T-helper 17 cell (primary cell): ENCODE data around the gene KNDC1. TPM values are rescaled to one million over a fixed set of nuclear protein-coding genes. Genes with fewer than 3 reads are reported as not detected.
A peak's percentile ranks its signal among the peaks of the same experiment; 100 is the strongest.
"Not testable (repeated sequence)": the region's sequence is repeated elsewhere in the genome, so short reads cannot be mapped to it uniquely, and the experiment has no call there.

ENCODE experiments used
- ATAC-seq: fragments of 150-1000 bp; cut with Tn5 transposase; 2 replicates; pipeline ENCODE4 v1.10.0; 2021; ENCODE audit warnings: mild to moderate bottlenecking, moderate library complexity
- DNase-seq, 3 donors: peaks; one replicate each; pipeline versions ENCODE4 v3.0.0 to v3.0.0-alpha.2; 2020 to 2021
- H3K9me3 ChIP-seq: one replicate; pipeline ENCODE4 v1.7.0; 2013; ENCODE audit warnings: low read length, mild to moderate bottlenecking; ENCODE audit not compliant: control insufficient read depth, poor library complexity, severe bottlenecking
- H3K27ac Mint-ChIP-seq: one replicate; pipeline ENCODE4 v1.8.0; 2022; ENCODE audit warnings: mild to moderate bottlenecking, moderate library complexity, mixed read lengths
- H3K27me3 Mint-ChIP-seq: one replicate; pipeline ENCODE4 v1.8.0; 2022; ENCODE audit warnings: mixed read lengths
- H3K36me3 Mint-ChIP-seq: one replicate; pipeline ENCODE4 v1.8.0; 2022; ENCODE audit warnings: low read depth, mixed read lengths
- H3K4me1 Mint-ChIP-seq: one replicate; pipeline ENCODE4 v1.8.0; 2022; ENCODE audit warnings: mild to moderate bottlenecking, mixed read lengths
- H3K4me3 Mint-ChIP-seq: one replicate; pipeline ENCODE4 v1.8.0; 2022; ENCODE audit warnings: mild to moderate bottlenecking, moderate library complexity, mixed read lengths
- total RNA-seq, 4 donors: library from RNA in 2 of 4; stranded (reverse) in 2 of 4; gene quantifications; one replicate each; pipeline ENCODE4 v1.2.3 and lab custom pipeline; 2022 to 2026

Gene KNDC1
- total RNA-seq, 2 donors from 2014 or later = 0.42 to 1.1 TPM

GRCh38 chr10:133260895-133261725, 101.1 kb downstream of the KNDC1 start:
- Mint-ChIP-seq H3K4me1 (peaks cover 53% of the 10 kb centered on the region), H3K36me3 (no peaks in the 10 kb centered on the region), H3K27me3 (no peaks in the 10 kb centered on the region), H3K4me3 (peak overlapping the region; percentile 90), H3K27ac (peak overlapping the region; percentile 91)
- ATAC-seq (peak; percentile 67), DNase-seq (peak; percentile 53 to 67 (median 56))
- no peaks in the 10 kb centered on the region for H3K9me3 ChIP-seq

GRCh38 chr10:133261726-133262325, 101.8 kb downstream of the KNDC1 start:
- no peaks in the 10 kb centered on the region for H3K27me3 Mint-ChIP-seq
- peak; percentile 47 for ATAC-seq
- peak; percentile 61 to 88 (median 86) for DNase-seq
- no peaks in the 10 kb centered on the region for H3K9me3 ChIP-seq
- no peaks in the 10 kb centered on the region for H3K36me3 Mint-ChIP-seq
- H3K27ac Mint-ChIP-seq = peak overlapping the region; percentile 91
- peak overlapping the region; percentile 90 for H3K4me3 Mint-ChIP-seq
- peaks cover 53% of the 10 kb centered on the region for H3K4me1 Mint-ChIP-seq

- H3K27ac Mint-ChIP-seq = peak overlapping the region; percentile 90
Observed at GRCh38 chr10:133262696-133263095, 102.7 kb downstream of the KNDC1 start.

GRCh38 chr10:133263674-133264073, 103.7 kb downstream of the KNDC1 start:
- H3K4me3 Mint-ChIP-seq = peak overlapping the region; percentile 87
- no peaks in the 10 kb centered on the region for H3K36me3 Mint-ChIP-seq
- H3K9me3 ChIP-seq = no peaks in the 10 kb centered on the region
- no peak for DNase-seq
- peak overlapping the region; percentile 90 for H3K27ac Mint-ChIP-seq
- peaks cover 45% of the 10 kb centered on the region for H3K4me1 Mint-ChIP-seq
- H3K27me3 Mint-ChIP-seq = no peaks in the 10 kb centered on the region
- no peak for ATAC-seq

More at GRCh38 chr10:133262696-133263095, 102.7 kb downstream of the KNDC1 start:
- peak overlapping the region; percentile 77 for H3K4me3 Mint-ChIP-seq
- H3K27me3 Mint-ChIP-seq = no peaks in the 10 kb centered on the region
- peaks cover 51% of the 10 kb centered on the region for H3K4me1 Mint-ChIP-seq
- no peak for DNase-seq
- H3K36me3 Mint-ChIP-seq = no peaks in the 10 kb centered on the region
- H3K9me3 ChIP-seq = no peaks in the 10 kb centered on the region
- ATAC-seq = no peak

GRCh38 chr10:133264461-133264860, 104.4 kb downstream of the KNDC1 start:
- Mint-ChIP-seq H3K4me1 (peaks cover 39% of the 10 kb centered on the region), H3K27ac (peak overlapping the region; percentile 90), H3K27me3 (no peaks in the 10 kb centered on the region), H3K4me3 (peak overlapping the region; percentile 87), H3K36me3 (no peaks in the 10 kb centered on the region)
- DNase-seq (no peak), ATAC-seq (peak; percentile 48)
- no peaks in the 10 kb centered on the region for H3K9me3 ChIP-seq

- H3K4me3 Mint-ChIP-seq = peak overlapping the region; percentile 87
- H3K36me3 Mint-ChIP-seq, DNase-seq, H3K27me3 Mint-ChIP-seq, H3K9me3 ChIP-seq, ATAC-seq: not testable (repeated sequence)
- H3K4me1 Mint-ChIP-seq = peaks cover 34% of the 10 kb centered on the region
- H3K27ac Mint-ChIP-seq = peak overlapping the region; percentile 90
Observed at GRCh38 chr10:133265052-133265451, 105.0 kb downstream of the KNDC1 start.

- peaks cover 24% of the 10 kb centered on the region for H3K4me1 Mint-ChIP-seq
- no peaks in the 10 kb centered on the region for H3K27me3 Mint-ChIP-seq
- H3K9me3 ChIP-seq = no peaks in the 10 kb centered on the region
- H3K27ac Mint-ChIP-seq = peak overlapping the region; percentile 34
- H3K36me3 Mint-ChIP-seq = no peaks in the 10 kb centered on the region
- no peak for DNase-seq
- no peak for ATAC-seq
- H3K4me3 Mint-ChIP-seq = no peak overlapping the region
Observed at GRCh38 chr10:133266056-133266795, 106.2 kb downstream of the KNDC1 start.

- Mint-ChIP-seq H3K27me3 (no peaks in the 10 kb centered on the region), H3K4me1 (peaks cover 24% of the 10 kb centered on the region), H3K4me3 (no peak overlapping the region), H3K27ac (no peak overlapping the region), H3K36me3 (no peaks in the 10 kb centered on the region)
- DNase-seq (no peak), ATAC-seq (no peak)
- H3K9me3 ChIP-seq = no peaks in the 10 kb centered on the region
Observed at GRCh38 chr10:133267293-133267692, 107.3 kb downstream of the KNDC1 start.

GRCh38 chr10:133267829-133268228, 107.8 kb downstream of the KNDC1 start:
- Mint-ChIP-seq H3K4me3 (no peak overlapping the region), H3K27me3 (no peaks in the 10 kb centered on the region), H3K27ac (no peak overlapping the region), H3K36me3 (no peaks in the 10 kb centered on the region), H3K4me1 (peaks cover 24% of the 10 kb centered on the region)
- H3K9me3 ChIP-seq = no peaks in the 10 kb centered on the region
- ATAC-seq (no peak), DNase-seq (no peak)

- Mint-ChIP-seq H3K27ac (no peak overlapping the region), H3K4me3 (no peak overlapping the region), H3K36me3 (no peaks in the 10 kb centered on the region), H3K27me3 (no peaks in the 10 kb centered on the region), H3K4me1 (peaks cover 20% of the 10 kb centered on the region)
- ATAC-seq = no peak
- no peak for DNase-seq
- no peaks in the 10 kb centered on the region for H3K9me3 ChIP-seq
Observed at GRCh38 chr10:133268532-133268931, 108.5 kb downstream of the KNDC1 start.

GRCh38 chr10:133269367-133269766, 109.3 kb downstream of the KNDC1 start:
- ATAC-seq = no peak
- no peaks in the 10 kb centered on the region for H3K9me3 ChIP-seq
- Mint-ChIP-seq H3K36me3 (no peaks in the 10 kb centered on the region), H3K4me3 (no peak overlapping the region), H3K4me1 (peaks cover 15% of the 10 kb centered on the region), H3K27me3 (no peaks in the 10 kb centered on the region), H3K27ac (no peak overlapping the region)
- DNase-seq = no peak

GRCh38 chr10:133270204-133270603, 110.2 kb downstream of the KNDC1 start:
- no peak for ATAC-seq
- Mint-ChIP-seq H3K27ac (no peak overlapping the region), H3K4me1 (peaks cover 12% of the 10 kb centered on the region), H3K36me3 (no peaks in the 10 kb centered on the region), H3K4me3 (peak overlapping the region; percentile 25), H3K27me3 (no peaks in the 10 kb centered on the region)
- no peak for DNase-seq
- no peaks in the 10 kb centered on the region for H3K9me3 ChIP-seq

GRCh38 chr10:133270773-133271297, 110.8 kb downstream of the KNDC1 start:
- H3K4me1 Mint-ChIP-seq = peaks cover 7% of the 10 kb centered on the region
- H3K36me3 Mint-ChIP-seq = no peaks in the 10 kb centered on the region
- DNase-seq (no peak), ATAC-seq (no peak)
- H3K9me3 ChIP-seq = no peaks in the 10 kb centered on the region
- H3K27ac Mint-ChIP-seq = no peak overlapping the region
- no peak overlapping the region for H3K4me3 Mint-ChIP-seq
- H3K27me3 Mint-ChIP-seq = no peaks in the 10 kb centered on the region
